ENCODE data around the gene COG2. TPM values are rescaled to one million over a fixed set of nuclear protein-coding genes. Genes with fewer than 3 reads are reported as not detected.

COG2 gene
- total RNA-seq, 4 donors from 2014 or later: 21.9 to 34.4 (median 23.8) TPM

DNA sequence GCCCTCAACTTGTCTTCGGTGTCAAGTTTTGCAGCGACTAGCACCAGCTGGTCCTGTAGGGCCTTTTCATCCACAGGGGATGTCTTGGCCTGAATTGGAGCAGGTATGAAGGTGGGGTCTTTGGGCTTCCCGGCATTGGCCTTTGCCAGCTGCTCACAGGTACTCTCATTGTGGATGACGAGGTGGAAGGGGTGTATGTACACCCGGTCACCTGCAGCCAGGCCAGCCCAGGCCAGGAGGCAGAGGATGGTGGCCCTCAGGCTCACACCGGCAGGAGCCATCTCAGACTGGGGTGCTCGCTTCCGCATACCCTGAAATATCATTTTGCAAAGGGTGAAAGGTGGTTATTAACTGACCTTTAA is 68.2 kb downstream of the COG2 start:
- TF ChIP-seq, protein P1, sequence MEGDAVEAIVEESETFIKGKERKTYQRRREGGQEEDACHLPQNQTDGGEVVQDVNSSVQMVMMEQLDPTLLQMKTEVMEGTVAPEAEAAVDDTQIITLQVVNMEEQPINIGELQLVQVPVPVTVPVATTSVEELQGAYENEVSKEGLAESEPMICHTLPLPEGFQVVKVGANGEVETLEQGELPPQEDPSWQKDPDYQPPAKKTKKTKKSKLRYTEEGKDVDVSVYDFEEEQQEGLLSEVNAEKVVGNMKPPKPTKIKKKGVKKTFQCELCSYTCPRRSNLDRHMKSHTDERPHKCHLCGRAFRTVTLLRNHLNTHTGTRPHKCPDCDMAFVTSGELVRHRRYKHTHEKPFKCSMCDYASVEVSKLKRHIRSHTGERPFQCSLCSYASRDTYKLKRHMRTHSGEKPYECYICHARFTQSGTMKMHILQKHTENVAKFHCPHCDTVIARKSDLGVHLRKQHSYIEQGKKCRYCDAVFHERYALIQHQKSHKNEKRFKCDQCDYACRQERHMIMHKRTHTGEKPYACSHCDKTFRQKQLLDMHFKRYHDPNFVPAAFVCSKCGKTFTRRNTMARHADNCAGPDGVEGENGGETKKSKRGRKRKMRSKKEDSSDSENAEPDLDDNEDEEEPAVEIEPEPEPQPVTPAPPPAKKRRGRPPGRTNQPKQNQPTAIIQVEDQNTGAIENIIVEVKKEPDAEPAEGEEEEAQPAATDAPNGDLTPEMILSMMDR (IDR thresholded peaks at IDR 0.05): no peak
- TF ChIP-seq POLR2AphosphoS5 (IDR thresholded peaks at IDR 0.05): no peak
- no peak for TF ChIP-seq EP300 (IDR thresholded peaks at IDR 0.05)
- no peak for TF ChIP-seq POLR2A (IDR thresholded peaks at IDR 0.05)
- Histone ChIP-seq H3K27ac (no peak overlapping the region), H3K9me3 (no peaks in the 10 kb centered on the region), H3K4me3 (no peak overlapping the region), H3K4me1 (peaks cover 10% of the 10 kb centered on the region), H3K36me3 (no peaks in the 10 kb centered on the region), H3K27me3 (no peaks in the 10 kb centered on the region)
- WGBS: 95% methylated on average over 5 of the region's 8 CpGs
- no peak for DNase-seq (ENCODE audit: low spot score in 2 of 2)

DNA sequence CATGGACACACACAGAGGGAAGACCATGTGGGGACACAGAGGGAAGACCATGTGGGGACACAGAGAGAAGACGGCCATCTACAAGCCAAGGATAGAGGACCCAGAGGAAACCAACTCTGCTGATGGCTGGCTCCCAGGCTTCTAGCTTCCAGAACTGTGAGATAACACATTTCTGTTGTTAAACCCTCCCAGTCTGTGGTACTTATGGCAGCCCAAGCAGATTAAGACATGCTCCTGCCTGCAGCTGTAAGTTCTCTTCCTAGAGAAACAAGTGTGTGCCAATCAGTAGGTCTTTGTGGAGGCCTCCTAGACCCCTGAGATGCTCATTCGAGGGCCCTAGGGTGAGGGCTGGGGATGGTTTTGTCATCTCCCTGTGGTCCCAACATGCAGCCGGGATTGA is 69.0 kb downstream of the COG2 start:
- TF ChIP-seq EP300 (IDR thresholded peaks at IDR 0.05): no peak
- TF ChIP-seq POLR2A (IDR thresholded peaks at IDR 0.05): no peak
- TF ChIP-seq POLR2AphosphoS5 (IDR thresholded peaks at IDR 0.05): no peak
- TF ChIP-seq, protein P1 (IDR thresholded peaks at IDR 0.05): no peak
- no peaks in the 10 kb centered on the region for H3K9me3 ChIP-seq
- H3K4me1 ChIP-seq: peaks cover 10% of the 10 kb centered on the region
- no peaks in the 10 kb centered on the region for H3K27me3 ChIP-seq
- DNase-seq (ENCODE audit: low spot score in 2 of 2): no peak
- 71% methylated on average over 3 of the region's 3 CpGs for WGBS
- H3K4me3 ChIP-seq: no peak overlapping the region
- H3K27ac ChIP-seq: no peak overlapping the region
- no peaks in the 10 kb centered on the region for H3K36me3 ChIP-seq

DNA sequence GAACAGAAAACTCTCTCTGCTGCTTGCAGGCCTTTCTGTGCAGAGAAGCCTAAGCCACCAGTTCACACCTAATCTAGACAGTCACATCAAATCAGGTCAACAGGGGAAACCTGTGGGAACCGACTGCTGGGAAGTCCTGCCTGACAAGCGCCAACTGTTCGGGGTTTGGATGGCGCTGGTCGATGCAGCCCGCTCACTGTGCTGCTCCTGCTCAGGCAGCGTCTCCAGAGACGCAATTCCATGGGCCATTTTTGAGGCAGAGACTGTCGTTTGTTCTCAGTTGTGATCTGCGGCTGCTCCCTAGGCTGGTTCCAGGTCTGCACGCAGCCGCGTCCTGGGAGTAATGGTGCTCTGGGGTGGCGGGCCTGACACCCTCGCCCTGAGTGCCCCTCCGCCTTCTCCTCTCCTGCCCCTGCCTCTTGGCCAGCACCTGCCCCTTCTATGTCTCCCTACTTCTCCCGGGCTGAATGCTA is 70.2 kb downstream of the COG2 start:
- Histone ChIP-seq H3K4me1 (peaks cover 10% of the 10 kb centered on the region), H3K9me3 (no peaks in the 10 kb centered on the region), H3K36me3 (no peaks in the 10 kb centered on the region), H3K27ac (no peak overlapping the region), H3K4me3 (no peak overlapping the region), H3K27me3 (no peaks in the 10 kb centered on the region)
- TF ChIP-seq POLR2AphosphoS5 (IDR thresholded peaks at IDR 0.05): no peak
- no peak for TF ChIP-seq EP300 (IDR thresholded peaks at IDR 0.05)
- WGBS: 92% methylated on average over 17 of the region's 17 CpGs
- DNase-seq (ENCODE audit: low spot score in 2 of 2): no peak

DNA sequence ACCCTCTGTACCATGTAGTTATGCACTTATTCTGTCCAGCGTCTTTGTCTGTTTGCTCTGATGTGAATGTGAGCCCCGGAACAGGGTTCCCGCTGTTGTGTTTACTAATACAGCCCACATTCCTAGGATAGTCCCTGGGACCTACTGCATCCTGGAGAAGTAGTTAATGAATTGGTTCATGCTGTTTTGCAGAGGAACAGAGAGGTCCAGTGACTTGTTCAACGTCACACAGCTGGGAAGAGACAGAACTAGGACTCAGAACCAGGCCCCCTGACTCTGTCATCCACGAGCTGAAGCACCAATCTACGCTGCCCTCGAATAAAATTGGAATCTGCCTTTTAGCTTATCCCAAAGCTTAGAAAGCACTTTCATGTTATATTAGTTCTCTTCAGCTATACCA is 70.9 kb downstream of the COG2 start:
- 80% methylated on average over 7 of the region's 7 CpGs for WGBS
- DNase-seq (ENCODE audit: low spot score in 2 of 2): no peak
- no peaks in the 10 kb centered on the region for H3K27me3 ChIP-seq
- no peak overlapping the region for H3K27ac ChIP-seq
- peaks cover 9% of the 10 kb centered on the region for H3K4me1 ChIP-seq
- no peaks in the 10 kb centered on the region for H3K36me3 ChIP-seq
- no peaks in the 10 kb centered on the region for H3K9me3 ChIP-seq
- TF ChIP-seq, protein P1 (IDR thresholded peaks at IDR 0.05): no peak
- no peak for TF ChIP-seq EP300 (IDR thresholded peaks at IDR 0.05)
- no peak for TF ChIP-seq POLR2A (IDR thresholded peaks at IDR 0.05)
- TF ChIP-seq POLR2AphosphoS5 (IDR thresholded peaks at IDR 0.05): no peak
- no peak overlapping the region for H3K4me3 ChIP-seq

DNA sequence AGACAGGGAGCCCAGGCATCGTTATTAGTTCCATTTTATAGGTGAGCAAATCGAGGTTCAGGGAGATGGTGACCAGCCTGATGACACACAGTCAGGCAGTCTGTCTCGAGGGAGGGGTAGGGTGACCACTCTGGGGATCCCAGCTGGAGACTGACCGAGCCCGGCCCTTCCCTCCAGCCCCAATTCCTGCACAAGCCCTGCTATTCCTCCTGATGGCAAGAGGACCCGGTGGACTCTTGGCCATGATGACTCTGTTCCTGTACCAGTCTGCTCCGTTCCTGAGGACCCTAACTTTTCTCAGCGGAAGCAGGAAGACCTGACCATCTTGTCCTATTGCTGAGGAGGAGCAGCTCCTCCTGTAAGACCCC is 71.2 kb downstream of the COG2 start:
- no peaks in the 10 kb centered on the region for H3K9me3 ChIP-seq
- no peak for DNase-seq (ENCODE audit: low spot score in 2 of 2)
- no peak overlapping the region for H3K27ac ChIP-seq
- H3K27me3 ChIP-seq: no peaks in the 10 kb centered on the region
- no peaks in the 10 kb centered on the region for H3K36me3 ChIP-seq
- peak overlapping the region; percentile 6 for H3K4me3 ChIP-seq
- 83% methylated on average over 8 of the region's 8 CpGs for WGBS
- TF ChIP-seq POLR2AphosphoS5 (IDR thresholded peaks at IDR 0.05): no peak
- TF ChIP-seq POLR2A (IDR thresholded peaks at IDR 0.05): no peak
- TF ChIP-seq, protein P1 (IDR thresholded peaks at IDR 0.05): no peak
- peaks cover 7% of the 10 kb centered on the region for H3K4me1 ChIP-seq
